Smooth muscle cell (in vitro differentiated cells): ENCODE data around the gene PCGF5. TPM values are rescaled to one million over a fixed set of nuclear protein-coding genes. Genes with fewer than 3 reads are reported as not detected.
"Not testable (repeated sequence)": the region's sequence is repeated elsewhere in the genome, so short reads cannot be mapped to it uniquely, and the experiment has no call there.

Experiments used
- DNase-seq: peaks from one replicate; lab custom pipeline; 2025; ENCODE audit not compliant: unreplicated experiment; lab: John Stamatoyannopoulos, UW
- H2AFZ ChIP-seq: fragments of 200-600 bp; sonication (generic); 2 replicates; pipeline ENCODE4 v1.6.0; 2016; ENCODE audit warnings: antibody characterized with exemption, low read depth, mild to moderate bottlenecking
- H3F3A ChIP-seq: fragments of 200-600 bp; sonication (generic); 2 replicates; pipeline ENCODE4 v1.6.0; 2017; ENCODE audit warnings: antibody characterized with exemption, low read depth
- H3K27ac ChIP-seq: fragments of 200-600 bp; sonication (generic); 2 replicates; pipeline ENCODE4 v1.5.1; 2016; ENCODE audit warnings: low read depth, mild to moderate bottlenecking
- H3K27me3 ChIP-seq: fragments of 200-600 bp; sonication (generic); 2 replicates; pipeline ENCODE4 v1.6.1; 2016; ENCODE audit warnings: low read depth, mild to moderate bottlenecking
- H3K36me3 ChIP-seq: fragments of 200-600 bp; sonication (generic); 2 replicates; pipeline ENCODE4 v1.5.1; 2016; ENCODE audit warnings: low read depth
- H3K4me1 ChIP-seq: fragments of 200-600 bp; sonication (generic); 2 replicates; pipeline ENCODE4 v1.5.1; 2016; ENCODE audit warnings: low read depth
- H3K4me2 ChIP-seq: fragments of 200-600 bp; sonication (generic); 2 replicates; pipeline ENCODE4 v1.6.0; 2016; ENCODE audit warnings: mild to moderate bottlenecking
- H3K4me3 ChIP-seq: fragments of 200-600 bp; sonication (generic); 2 replicates; pipeline ENCODE4 v1.5.1; 2016; ENCODE audit warnings: mild to moderate bottlenecking
- H3K79me2 ChIP-seq: fragments of 200-600 bp; sonication (generic); 2 replicates; pipeline ENCODE4 v1.6.0; 2016; ENCODE audit warnings: low read depth, mild to moderate bottlenecking
- H3K9ac ChIP-seq: fragments of 200-600 bp; sonication (generic); 2 replicates; pipeline ENCODE4 v1.6.0; 2016; ENCODE audit warnings: low read depth
- H3K9me3 ChIP-seq: fragments of 200-600 bp; sonication (generic); replicated peaks from 2 replicates; pipeline ENCODE4 v1.5.1; 2016; ENCODE audit warnings: low read depth
- H4K20me1 ChIP-seq: fragments of 200-600 bp; sonication (generic); 2 replicates; pipeline ENCODE4 v1.6.0; 2016; ENCODE audit warnings: low read depth
- CTCF ChIP-seq: fragments of 200-600 bp; sonication (generic); IDR thresholded peaks from 2 replicates; pipeline ENCODE4 v1.5.1; 2017; ENCODE audit warnings: borderline replicate concordance, mild to moderate bottlenecking, antibody characterized with exemption; ENCODE audit not compliant: insufficient read depth, poor library complexity, severe bottlenecking
- WGBS: methylation state at CpG from one replicate; pipeline ENCODE4 v1.1.7; 2016; ENCODE audit warnings: low lambda C conversion rate; 5-methylcytosine and 5-hydroxymethylcytosine counted together
- polyA plus RNA-seq: library from polyadenylated mRNA; unstranded; fragments of >200 nt; fragmentation: Nextera tagmentation; extraction: Ambion mirVana; gene quantifications from 2 replicates; pipeline ENCODE4 v1.2.1, GENCODE V29; 2016
- total RNA-seq: library from RNA; depleted of rRNA; stranded (reverse); fragments of >200 nt; gene quantifications from 2 replicates; pipeline ENCODE4 v1.2.3, GENCODE V29; 2014

The PCGF5 gene
- total and polyA plus RNA-seq, 2 experiments from 2014 or later = 10.4 to 13.9 TPM

DNA sequence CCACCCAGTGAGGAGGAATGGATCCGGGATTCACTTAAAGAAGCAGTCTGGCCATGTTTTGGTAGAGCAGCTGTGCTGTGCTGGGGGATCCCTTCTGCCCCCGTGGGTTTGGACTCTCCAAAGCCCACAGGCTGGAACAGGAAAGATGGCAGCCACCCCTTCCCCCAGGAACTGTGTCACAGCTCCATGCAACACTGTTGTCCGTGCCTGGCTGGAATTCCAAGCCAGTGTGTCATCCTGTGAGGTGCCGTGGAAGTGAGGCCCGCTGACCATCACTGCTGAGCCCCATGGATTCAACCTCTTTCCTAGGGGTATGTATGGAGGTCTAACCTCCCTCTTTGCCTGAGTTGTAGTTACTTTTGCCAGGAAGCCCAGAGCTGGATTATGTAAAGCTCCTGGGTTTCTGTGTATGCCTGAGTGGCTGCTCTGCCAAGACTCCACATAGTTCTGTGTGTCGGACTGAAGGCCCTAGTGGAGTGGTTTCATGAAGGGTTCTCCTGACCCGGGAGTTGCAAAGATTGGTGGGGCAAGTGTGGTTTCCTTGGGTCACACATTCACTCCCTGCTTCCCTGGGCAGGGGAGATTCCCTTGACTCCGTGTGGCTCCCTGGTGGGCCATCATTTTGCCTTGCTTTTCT is 35.1 kb upstream of the PCGF5 start:
- DNase-seq = no peak
- no peak for TF ChIP-seq CTCF
- Histone ChIP-seq H3K9me3 (no peaks in the 10 kb centered on the region), H2AFZ (peak overlapping the region; percentile 21), H3K79me2 (no peaks in the 10 kb centered on the region), H3K9ac (no peak overlapping the region), H3K4me3 (no peak overlapping the region), H4K20me1 (no peaks in the 10 kb centered on the region), H3K36me3 (no peaks in the 10 kb centered on the region), H3K4me1 (no peaks in the 10 kb centered on the region), H3K4me2 (peak overlapping the region; percentile 33), H3F3A (no peaks in the 10 kb centered on the region), H3K27ac (no peak overlapping the region), H3K27me3 (no peaks in the 10 kb centered on the region)
- WGBS = 61% methylated on average over 8 of the region's 8 CpGs

- no peak overlapping the region for H3K27ac ChIP-seq
- 83% methylated on average over 4 of the region's 4 CpGs for WGBS
- H3K27me3 ChIP-seq = no peaks in the 10 kb centered on the region
- H3K4me3 ChIP-seq = no peak overlapping the region
- H4K20me1 ChIP-seq = peaks cover 4% of the 10 kb centered on the region
- H3K79me2 ChIP-seq = no peaks in the 10 kb centered on the region
- H3K4me1 ChIP-seq = no peaks in the 10 kb centered on the region
- no peaks in the 10 kb centered on the region for H3K9me3 ChIP-seq
- no peaks in the 10 kb centered on the region for H3K36me3 ChIP-seq
- no peak for TF ChIP-seq CTCF
- H3K4me2 ChIP-seq = no peak overlapping the region
- H2AFZ ChIP-seq = no peak overlapping the region
- DNase-seq = no peak
- no peaks in the 10 kb centered on the region for H3F3A ChIP-seq
- no peak overlapping the region for H3K9ac ChIP-seq
Measured at GRCh38 chr10:91187156-91187555, 33.3 kb upstream of the PCGF5 start.

- H3K27ac ChIP-seq, H3K4me1 ChIP-seq, H3K36me3 ChIP-seq, H4K20me1 ChIP-seq, H3K4me2 ChIP-seq, H3K27me3 ChIP-seq, H3F3A ChIP-seq, DNase-seq, H3K4me3 ChIP-seq, H3K79me2 ChIP-seq, H2AFZ ChIP-seq, H3K9me3 ChIP-seq, H3K9ac ChIP-seq: not testable (repeated sequence)
- 87% methylated on average over 11 of the region's 11 CpGs for WGBS
Measured at GRCh38 chr10:91188010-91188409, 32.5 kb upstream of the PCGF5 start.

DNA sequence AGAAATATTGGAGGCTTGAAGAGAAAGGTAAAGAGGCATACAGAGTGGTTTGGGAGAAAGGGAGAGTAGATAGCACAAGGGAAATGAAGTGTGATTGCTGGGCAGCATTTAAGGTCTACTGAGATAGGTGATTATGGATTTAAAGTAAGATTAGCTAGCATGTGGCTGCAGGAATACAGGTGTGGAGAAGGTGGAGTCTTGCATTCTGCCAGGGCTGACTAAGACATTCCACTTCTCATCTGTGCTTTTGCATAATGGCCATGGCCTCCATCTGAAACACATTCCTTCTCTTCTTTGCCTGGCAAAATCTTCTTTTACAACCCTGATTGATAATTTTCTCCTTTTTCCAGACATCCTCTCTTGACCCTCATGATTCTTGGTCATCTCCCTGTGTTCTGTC is 31.6 kb upstream of the PCGF5 start:
- TF ChIP-seq CTCF = no peak
- Histone ChIP-seq H3K4me1 (no peaks in the 10 kb centered on the region), H4K20me1 (peaks cover 4% of the 10 kb centered on the region), H3K79me2 (no peaks in the 10 kb centered on the region), H3K36me3 (no peaks in the 10 kb centered on the region), H3K4me3 (no peak overlapping the region), H3K9ac (no peak overlapping the region), H2AFZ (no peak overlapping the region), H3K9me3 (no peaks in the 10 kb centered on the region), H3K27ac (no peak overlapping the region), H3K4me2 (no peak overlapping the region), H3K27me3 (no peaks in the 10 kb centered on the region), H3F3A (no peaks in the 10 kb centered on the region)
- DNase-seq = no peak
